ENCODE data around the gene UBE2J2. TPM values are rescaled to one million over a fixed set of nuclear protein-coding genes. Genes with fewer than 3 reads are reported as not detected.
A peak's percentile ranks its signal among the peaks of the same experiment; 100 is the strongest.

The UBE2J2 gene
- total RNA-seq, 4 donors from 2014 or later, result 9.5 to 66.1 (median 49.8) TPM

- H3K9me3 ChIP-seq, result no peaks in the 10 kb centered on the region
- H3K27ac ChIP-seq, result peak overlapping the region; percentile 91 to 96
- H3K27me3 ChIP-seq, result no peaks in the 10 kb centered on the region
- no peak for TF ChIP-seq POLR2A (IDR thresholded peaks at IDR 0.05)
- no peak for TF ChIP-seq CTCF (IDR thresholded peaks at IDR 0.05)
- peaks cover 19 to 21% of the 10 kb centered on the region in 2 donors for H3K4me1 ChIP-seq
- no peaks in the 10 kb centered on the region for H3K36me3 ChIP-seq
- H3K4me3 ChIP-seq, result no peak overlapping the region
- peak in 1 of 2 donors; percentile 70 for DNase-seq
- intact Hi-C loops (cut with DNase I; ENCODE audit: low total_unique reads), result no loop called here
Observed at GRCh38 chr1:1315435-1315954, 41.8 kb upstream of the UBE2J2 start.

GRCh38 chr1:1314678-1315335 lies 41.2 kb upstream of the UBE2J2 start:
- Histone ChIP-seq H3K36me3 (no peaks in the 10 kb centered on the region), H3K4me3 (no peak overlapping the region), H3K27me3 (no peaks in the 10 kb centered on the region), H3K9me3 (no peaks in the 10 kb centered on the region), H3K27ac (peak overlapping the region; percentile 52 to 61), H3K4me1 (peaks cover 15 to 21% of the 10 kb centered on the region in 2 donors)
- no peak for TF ChIP-seq POLR2A (IDR thresholded peaks at IDR 0.05)
- no peak for TF ChIP-seq CTCF (IDR thresholded peaks at IDR 0.05)
- intact Hi-C loops (cut with DNase I; ENCODE audit: low total_unique reads), result no loop called here
- DNase-seq, result no peak

- intact Hi-C loops (cut with DNase I; ENCODE audit: low total_unique reads), result no loop called here
- Histone ChIP-seq H3K27me3 (no peaks in the 10 kb centered on the region), H3K9me3 (no peaks in the 10 kb centered on the region), H3K4me3 (no peak overlapping the region), H3K36me3 (no peaks in the 10 kb centered on the region), H3K27ac (no peak overlapping the region), H3K4me1 (peaks cover 15 to 19% of the 10 kb centered on the region in 2 donors)
- no peak for DNase-seq
- no peak for TF ChIP-seq CTCF (IDR thresholded peaks at IDR 0.05)
Observed at GRCh38 chr1:1314237-1314586, 40.6 kb upstream of the UBE2J2 start.

- intact Hi-C loops (cut with DNase I; ENCODE audit: low total_unique reads), result no loop called here
- Histone ChIP-seq H3K27ac (no peak overlapping the region), H3K36me3 (no peaks in the 10 kb centered on the region), H3K4me1 (peaks cover 12 to 13% of the 10 kb centered on the region in 2 donors), H3K27me3 (no peaks in the 10 kb centered on the region), H3K4me3 (no peak overlapping the region), H3K9me3 (no peaks in the 10 kb centered on the region)
- TF ChIP-seq POLR2A (IDR thresholded peaks at IDR 0.05), result no peak
- no peak for TF ChIP-seq CTCF (IDR thresholded peaks at IDR 0.05)
- no peak for DNase-seq
Observed at GRCh38 chr1:1313500-1314236, 40.0 kb upstream of the UBE2J2 start.
